DOHH2 (cell line): ENCODE results near the gene KPNA2.

Experiments
- CTCF ChIP-seq: fragments of 200-600 bp; sonication (generic); IDR thresholded peaks from one replicate; pipeline ENCODE4 v1.5.1; 2014; ENCODE audit warnings: antibody characterized with exemption, mild to moderate bottlenecking, low read depth, low read length; ENCODE audit not compliant: poor library complexity, severe bottlenecking
- EZH2phosphoT487 ChIP-seq: fragments of 200-600 bp; sonication (generic); IDR thresholded peaks from 2 replicates; pipeline ENCODE4 v1.6.1; 2017; ENCODE audit warnings: borderline replicate concordance, mild to moderate bottlenecking, antibody characterized with exemption, low read length, moderate library complexity, mixed read lengths

DNA sequence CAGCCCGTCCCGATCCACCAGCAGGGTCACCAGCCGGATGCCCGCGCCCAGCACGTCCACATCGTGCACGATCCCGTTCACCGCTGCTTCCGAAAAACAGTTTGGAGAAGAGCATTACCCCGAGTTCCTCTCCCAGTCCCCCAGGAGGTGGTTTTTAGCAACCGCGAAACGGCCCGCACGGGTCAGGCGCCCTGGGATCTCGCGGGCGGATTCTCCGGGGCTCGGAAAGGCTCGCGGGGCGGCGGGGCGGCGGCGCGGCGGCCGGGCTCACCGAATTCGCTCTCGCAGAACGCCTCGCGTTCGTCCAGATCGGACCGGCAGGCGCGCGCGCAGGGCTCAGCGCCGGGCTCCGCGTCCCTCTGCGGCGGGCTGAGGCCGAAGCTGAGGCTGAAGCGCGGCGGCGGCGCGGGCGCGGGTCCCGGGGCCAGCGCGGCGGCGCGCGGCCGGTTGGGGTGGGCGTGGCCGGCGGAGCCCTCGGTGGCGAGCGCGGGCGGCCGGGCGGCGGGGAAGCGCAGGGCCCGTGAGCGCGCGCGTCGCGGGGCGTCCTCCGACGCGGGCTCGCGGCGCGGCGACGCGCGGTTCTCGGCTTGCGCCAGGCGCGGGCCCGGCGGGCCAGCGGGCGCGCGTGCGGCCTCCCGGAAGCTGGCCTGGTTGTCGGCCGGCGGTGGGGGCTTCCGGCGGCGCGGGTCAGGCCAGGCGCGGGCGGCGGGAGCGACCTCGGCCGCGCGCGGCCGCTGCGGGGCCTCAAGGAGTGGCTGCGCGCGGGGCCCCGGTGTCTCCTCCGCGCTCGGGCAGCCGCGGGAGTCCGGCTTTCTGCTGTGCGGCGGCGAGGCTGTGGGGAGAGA, 42.2 kb upstream of the KPNA2 start:
- TF ChIP-seq CTCF (no peak), EZH2phosphoT487 (no peak)
